Smooth muscle cell (in vitro differentiated cells): ENCODE data around the gene FBRSL1. TPM values are rescaled to one million over a fixed set of nuclear protein-coding genes. Genes with fewer than 3 reads are reported as not detected.

Experiments used
- DNase-seq: peaks from one replicate; lab custom pipeline; 2025; ENCODE audit not compliant: unreplicated experiment; lab: John Stamatoyannopoulos, UW
- H2AFZ ChIP-seq: fragments of 200-600 bp; sonication (generic); 2 replicates; pipeline ENCODE4 v1.6.0; 2016; ENCODE audit warnings: antibody characterized with exemption, low read depth, mild to moderate bottlenecking
- H3F3A ChIP-seq: fragments of 200-600 bp; sonication (generic); 2 replicates; pipeline ENCODE4 v1.6.0; 2017; ENCODE audit warnings: antibody characterized with exemption, low read depth
- H3K27ac ChIP-seq: fragments of 200-600 bp; sonication (generic); 2 replicates; pipeline ENCODE4 v1.5.1; 2016; ENCODE audit warnings: low read depth, mild to moderate bottlenecking
- H3K27me3 ChIP-seq: fragments of 200-600 bp; sonication (generic); 2 replicates; pipeline ENCODE4 v1.6.1; 2016; ENCODE audit warnings: low read depth, mild to moderate bottlenecking
- H3K36me3 ChIP-seq: fragments of 200-600 bp; sonication (generic); 2 replicates; pipeline ENCODE4 v1.5.1; 2016; ENCODE audit warnings: low read depth
- H3K4me1 ChIP-seq: fragments of 200-600 bp; sonication (generic); 2 replicates; pipeline ENCODE4 v1.5.1; 2016; ENCODE audit warnings: low read depth
- H3K4me2 ChIP-seq: fragments of 200-600 bp; sonication (generic); 2 replicates; pipeline ENCODE4 v1.6.0; 2016; ENCODE audit warnings: mild to moderate bottlenecking
- H3K4me3 ChIP-seq: fragments of 200-600 bp; sonication (generic); 2 replicates; pipeline ENCODE4 v1.5.1; 2016; ENCODE audit warnings: mild to moderate bottlenecking
- H3K79me2 ChIP-seq: fragments of 200-600 bp; sonication (generic); 2 replicates; pipeline ENCODE4 v1.6.0; 2016; ENCODE audit warnings: low read depth, mild to moderate bottlenecking
- H3K9ac ChIP-seq: fragments of 200-600 bp; sonication (generic); 2 replicates; pipeline ENCODE4 v1.6.0; 2016; ENCODE audit warnings: low read depth
- H3K9me3 ChIP-seq: fragments of 200-600 bp; sonication (generic); replicated peaks from 2 replicates; pipeline ENCODE4 v1.5.1; 2016; ENCODE audit warnings: low read depth
- H4K20me1 ChIP-seq: fragments of 200-600 bp; sonication (generic); 2 replicates; pipeline ENCODE4 v1.6.0; 2016; ENCODE audit warnings: low read depth
- CTCF ChIP-seq: fragments of 200-600 bp; sonication (generic); IDR thresholded peaks from 2 replicates; pipeline ENCODE4 v1.5.1; 2017; ENCODE audit warnings: borderline replicate concordance, mild to moderate bottlenecking, antibody characterized with exemption; ENCODE audit not compliant: insufficient read depth, poor library complexity, severe bottlenecking
- WGBS: methylation state at CpG from one replicate; pipeline ENCODE4 v1.1.7; 2016; ENCODE audit warnings: low lambda C conversion rate; 5-methylcytosine and 5-hydroxymethylcytosine counted together
- polyA plus RNA-seq: library from polyadenylated mRNA; unstranded; fragments of >200 nt; fragmentation: Nextera tagmentation; extraction: Ambion mirVana; gene quantifications from 2 replicates; pipeline ENCODE4 v1.2.1, GENCODE V29; 2016
- total RNA-seq: library from RNA; depleted of rRNA; stranded (reverse); fragments of >200 nt; gene quantifications from 2 replicates; pipeline ENCODE4 v1.2.3, GENCODE V29; 2014

FBRSL1 gene
- total and polyA plus RNA-seq, 2 experiments from 2014 or later = 7.9 to 17.6 TPM

- Histone ChIP-seq H3K27ac (peak overlapping the region; percentile 61), H3K9ac (no peak overlapping the region), H3K36me3 (no peaks in the 10 kb centered on the region), H3K4me3 (peak overlapping the region; percentile 7), H3K4me1 (no peaks in the 10 kb centered on the region), H3K79me2 (no peaks in the 10 kb centered on the region), H3K9me3 (no peaks in the 10 kb centered on the region), H3K27me3 (no peaks in the 10 kb centered on the region), H4K20me1 (no peaks in the 10 kb centered on the region), H3K4me2 (no peak overlapping the region), H2AFZ (no peak overlapping the region), H3F3A (no peaks in the 10 kb centered on the region)
- WGBS = 91% methylated on average over 13 of the region's 13 CpGs
- TF ChIP-seq CTCF = no peak
- DNase-seq = no peak
Observed at GRCh38 chr12:132446633-132447326, 43.2 kb upstream of the FBRSL1 start.

- Histone ChIP-seq H3K36me3 (no peaks in the 10 kb centered on the region), H3K9ac (no peak overlapping the region), H2AFZ (no peak overlapping the region), H3K9me3 (no peaks in the 10 kb centered on the region), H4K20me1 (no peaks in the 10 kb centered on the region), H3F3A (no peaks in the 10 kb centered on the region), H3K4me2 (no peak overlapping the region), H3K79me2 (no peaks in the 10 kb centered on the region), H3K4me3 (no peak overlapping the region), H3K27ac (no peak overlapping the region), H3K4me1 (no peaks in the 10 kb centered on the region), H3K27me3 (no peaks in the 10 kb centered on the region)
- DNase-seq = no peak
- TF ChIP-seq CTCF = no peak
- 85% methylated on average over 7 of the region's 14 CpGs for WGBS
Observed at GRCh38 chr12:132447327-132447720, 42.6 kb upstream of the FBRSL1 start.

- H3K4me3 ChIP-seq = no peak overlapping the region
- no peak overlapping the region for H3K9ac ChIP-seq
- H3K4me1 ChIP-seq = no peaks in the 10 kb centered on the region
- no peak overlapping the region for H2AFZ ChIP-seq
- DNase-seq = no peak
- no peak for TF ChIP-seq CTCF
- no peak overlapping the region for H3K27ac ChIP-seq
- no peaks in the 10 kb centered on the region for H3F3A ChIP-seq
- H3K4me2 ChIP-seq = no peak overlapping the region
- H3K9me3 ChIP-seq = no peaks in the 10 kb centered on the region
- 89% methylated on average over 23 of the region's 23 CpGs for WGBS
- no peaks in the 10 kb centered on the region for H3K36me3 ChIP-seq
- H3K79me2 ChIP-seq = no peaks in the 10 kb centered on the region
- no peaks in the 10 kb centered on the region for H3K27me3 ChIP-seq
- H4K20me1 ChIP-seq = no peaks in the 10 kb centered on the region
Observed at GRCh38 chr12:132447731-132448462, 42.1 kb upstream of the FBRSL1 start.
